SH-SY5Y (cell line): Measurements from ENCODE around the gene ARHGEF16.

Source experiments
- GATA2 ChIP-seq: IDR thresholded peaks from 2 replicates; pipeline ENCODE4 v1.6.1; 2011; ENCODE audit warnings: mild to moderate bottlenecking, low read depth, low read length
- GATA3 ChIP-seq: IDR thresholded peaks from 2 replicates; pipeline ENCODE4 v1.6.1; 2011; ENCODE audit warnings: low read depth, mild to moderate bottlenecking, low read length, moderate library complexity

DNA sequence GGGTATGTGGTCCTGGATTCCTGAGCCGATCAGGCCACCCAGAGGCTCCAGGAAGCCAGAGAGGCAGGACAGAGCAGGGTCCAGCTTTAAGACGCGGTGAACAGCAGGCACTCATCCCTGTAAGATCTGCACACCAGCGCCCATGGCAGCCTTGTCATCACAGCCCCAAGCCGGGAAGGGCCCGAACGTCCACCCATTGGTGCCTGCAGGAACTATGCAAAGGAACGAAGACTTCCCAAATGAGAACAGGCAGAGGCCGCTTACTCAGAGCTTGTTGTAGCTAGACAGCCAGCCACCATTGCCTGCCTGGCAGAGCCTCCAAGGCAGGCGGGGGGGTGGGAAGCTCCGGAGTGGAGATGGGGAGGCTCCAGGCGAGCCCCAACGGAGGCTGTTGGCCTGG is 12.1 kb upstream of the ARHGEF16 start:
- TF ChIP-seq GATA2 (no peak), GATA3 (no peak)
